Anterior cingulate cortex (tissue), 58 donors: Measurements from ENCODE around the gene ZBTB21.
"Not testable (repeated sequence)": the region's sequence is repeated elsewhere in the genome, so short reads cannot be mapped to it uniquely, and the experiment has no call there.

Experiments
- DNase-seq, 58 donors: peaks; one replicate each; lab custom pipeline; 2025; lab: John Stamatoyannopoulos, UW

The ZBTB21 gene

DNA sequence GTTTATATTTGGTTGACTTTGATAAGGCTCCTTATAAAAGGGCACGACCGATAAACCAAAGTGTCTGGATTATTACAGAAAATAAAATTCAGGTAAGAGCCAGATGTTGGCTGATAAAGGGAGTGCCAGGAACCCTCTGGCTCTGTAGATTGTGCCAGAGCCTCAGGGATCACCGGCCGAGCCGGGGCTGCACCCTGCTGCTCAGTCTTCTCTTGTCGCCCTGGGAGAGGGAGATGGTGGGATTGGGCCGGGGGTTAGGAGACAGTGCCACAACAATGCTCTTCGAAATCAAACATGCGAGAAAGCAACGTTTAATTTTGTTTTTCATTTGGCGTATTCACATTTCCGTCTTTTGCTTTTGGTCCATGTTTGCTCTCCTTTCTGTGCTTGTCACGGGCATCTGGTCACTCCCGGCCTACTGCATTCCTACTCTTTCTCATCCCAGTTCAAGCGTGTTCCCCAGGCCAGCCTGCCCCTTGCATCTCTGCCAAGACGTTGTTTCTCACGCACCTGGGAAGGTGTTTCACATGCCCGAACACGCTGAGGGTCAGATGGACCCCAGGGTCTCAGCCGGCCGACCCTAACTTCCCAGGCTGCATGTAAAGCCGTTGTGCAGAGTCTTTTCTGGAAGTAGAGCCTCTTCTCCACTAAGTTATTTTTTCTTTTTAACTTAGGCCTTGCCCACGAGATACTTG is 37.5 kb downstream of the ZBTB21 start:
- DNase-seq = no peak

DNA sequence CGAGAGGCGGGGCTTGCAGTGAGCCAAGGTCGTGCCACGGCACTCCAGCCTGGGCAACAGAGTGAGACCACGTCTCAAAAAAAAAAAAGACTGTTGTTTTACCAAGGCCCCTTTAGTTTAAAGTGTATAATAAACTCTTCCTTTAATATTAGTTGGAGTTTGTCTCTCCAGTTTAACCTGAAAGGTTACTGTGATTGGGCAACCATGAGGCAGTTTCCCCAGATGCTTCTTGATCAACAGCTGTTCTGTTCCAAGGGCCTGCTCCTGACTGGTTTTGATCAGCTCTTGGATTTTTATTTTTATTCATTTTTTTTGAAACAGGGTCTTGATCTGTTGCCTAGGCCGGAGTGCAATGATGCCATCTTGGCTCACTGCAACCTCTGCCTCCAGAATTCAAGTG is 38.3 kb downstream of the ZBTB21 start:
- DNase-seq = no peak

DNA sequence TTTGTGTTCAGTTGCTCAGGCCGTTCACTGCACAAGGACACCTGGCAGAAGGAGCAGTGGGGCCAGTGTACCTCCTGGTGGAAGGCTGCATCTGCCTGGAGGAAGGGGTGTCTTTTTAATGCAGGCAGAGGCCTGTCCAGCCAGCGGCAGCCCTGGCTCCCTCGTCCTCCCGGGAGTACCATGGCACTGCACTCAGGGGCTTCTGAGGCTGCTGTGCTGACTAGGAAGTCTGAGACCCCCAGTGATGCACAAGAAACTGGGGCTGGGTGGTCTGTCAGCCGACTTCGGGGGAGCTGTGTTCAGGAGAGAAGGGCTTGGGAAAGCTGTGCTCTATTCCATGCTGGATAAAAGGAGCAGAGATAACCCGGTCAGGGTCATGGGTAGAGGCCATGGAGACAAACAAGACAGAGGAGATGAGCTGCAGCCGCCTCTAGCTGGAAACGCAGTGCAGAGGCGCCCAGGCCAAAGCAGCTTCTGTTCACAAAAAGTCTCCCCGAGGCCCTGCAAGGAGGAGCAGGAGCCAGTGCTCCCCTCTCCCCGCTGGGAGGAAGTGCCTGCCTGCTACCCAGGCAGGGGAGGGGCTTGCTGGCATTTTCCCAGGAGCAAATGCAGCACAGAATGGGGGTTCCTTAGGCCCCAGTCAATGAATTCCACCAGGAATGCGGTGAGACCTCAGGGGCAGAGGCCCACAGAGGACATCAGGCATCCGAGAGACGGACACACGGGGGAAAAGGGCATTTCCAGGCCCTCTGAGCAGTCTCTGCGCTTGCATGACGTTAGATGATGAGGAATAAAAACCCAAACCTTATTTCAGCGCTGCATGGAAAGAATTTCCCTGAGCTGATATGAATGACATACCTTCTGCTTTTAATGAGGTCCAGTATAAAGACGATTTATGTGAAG is 39.2 kb downstream of the ZBTB21 start:
- no peak for DNase-seq

DNA sequence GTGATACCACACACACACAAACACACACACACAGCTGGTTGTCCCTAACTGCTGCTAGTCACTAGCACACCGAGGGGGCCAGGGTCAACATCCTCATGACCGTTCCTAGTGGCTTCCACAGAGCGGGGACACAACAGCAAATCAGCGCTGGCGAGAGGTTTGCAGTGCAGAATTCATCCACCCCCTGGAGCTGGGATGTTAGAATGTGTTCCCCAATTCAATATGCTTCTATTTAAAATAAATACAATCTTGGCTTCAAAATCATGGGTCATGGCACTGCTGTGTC is 40.1 kb downstream of the ZBTB21 start:
- no peak for DNase-seq

DNA sequence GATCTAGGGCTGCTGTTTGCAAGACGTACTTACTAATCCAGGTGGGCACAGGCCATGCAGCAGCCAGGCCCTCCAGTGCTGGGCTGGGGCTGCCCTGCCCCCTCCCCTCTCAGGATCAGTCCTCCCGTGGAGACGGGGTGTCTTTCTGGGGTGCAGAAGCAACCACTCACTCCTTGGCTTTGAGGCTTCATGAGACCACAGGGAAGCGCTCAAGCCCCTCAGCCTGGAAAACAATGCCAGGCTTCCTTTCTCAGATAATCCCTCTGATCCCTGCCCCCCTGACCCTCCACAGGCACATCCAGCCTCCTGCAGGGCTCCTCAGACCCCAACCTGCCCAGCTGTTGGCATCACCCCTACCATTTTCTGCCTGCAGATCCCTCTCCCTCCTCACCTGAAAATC is 42.5 kb downstream of the ZBTB21 start:
- no peak for DNase-seq

DNA sequence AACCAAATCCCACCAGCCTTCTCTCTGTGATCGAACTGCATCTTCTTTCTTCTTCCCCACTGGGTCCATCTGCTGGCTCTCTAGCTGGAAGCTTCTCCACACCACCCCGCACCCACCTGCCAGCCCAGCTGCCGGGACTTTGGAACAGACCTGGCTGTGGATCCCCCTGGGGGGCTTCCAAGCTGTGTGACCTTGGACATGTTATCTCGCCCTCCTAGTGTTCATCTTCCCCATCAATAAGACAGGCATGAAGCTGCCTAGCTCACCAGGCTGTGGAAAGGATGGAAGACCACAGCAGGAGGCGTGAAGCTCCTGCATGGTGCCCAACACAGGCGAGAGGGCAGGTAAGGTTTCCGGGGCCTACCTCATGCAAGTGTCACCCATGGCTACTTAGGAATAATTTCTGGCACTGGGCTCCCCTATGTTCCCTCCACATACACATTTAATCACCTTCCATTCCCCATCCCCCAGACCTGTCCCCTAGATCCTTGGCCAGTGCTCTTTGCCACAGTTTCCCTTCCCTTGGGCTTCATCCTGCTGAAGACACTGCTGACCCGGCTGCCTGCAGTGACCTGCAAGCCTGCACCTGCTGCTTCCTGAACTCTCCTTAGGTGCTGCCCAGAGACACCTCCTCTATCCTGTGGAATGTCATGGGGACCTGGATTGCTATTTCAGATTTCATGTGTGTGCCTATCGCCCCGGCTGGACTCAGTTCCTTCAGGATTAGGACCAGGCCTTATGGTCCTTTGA is 43.1 kb downstream of the ZBTB21 start:
- no peak for DNase-seq

DNA sequence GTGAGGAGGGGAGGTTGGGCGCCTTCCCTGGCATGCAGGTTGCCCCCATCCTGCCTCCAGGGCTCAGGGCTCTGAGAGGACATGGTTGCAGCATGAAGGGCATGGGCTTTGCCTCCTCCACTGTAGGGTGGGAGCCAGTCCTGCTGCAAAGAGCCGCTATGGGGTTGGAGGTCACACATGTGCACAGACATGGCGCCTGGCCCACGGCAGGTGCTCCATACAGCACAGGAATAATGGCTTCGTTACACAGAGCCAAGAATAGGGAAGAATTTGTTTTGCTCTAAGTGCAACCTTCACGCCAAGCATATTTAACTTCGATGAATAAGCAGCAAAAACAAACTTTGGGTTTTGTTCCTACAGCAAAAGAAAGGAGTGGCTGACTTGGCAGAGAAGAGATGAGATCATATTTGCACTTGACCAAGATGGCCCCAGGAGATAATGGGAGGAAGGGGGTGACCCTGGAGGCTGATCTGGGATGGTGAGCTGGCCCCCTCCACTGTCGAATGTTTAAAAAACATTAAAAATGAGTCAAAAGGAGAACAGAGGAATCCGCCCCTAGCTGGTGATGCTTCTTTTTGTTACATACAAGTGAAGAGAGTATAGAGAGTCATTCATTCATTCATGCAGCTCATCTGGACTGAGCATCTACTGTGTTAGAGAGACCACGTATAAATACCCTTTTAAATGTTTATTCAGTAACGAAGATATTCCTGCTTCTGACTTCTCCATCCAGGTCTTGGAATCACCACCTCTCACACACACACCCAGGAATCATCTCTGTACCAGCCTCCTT is 43.9 kb downstream of the ZBTB21 start:
- no peak for DNase-seq

DNA sequence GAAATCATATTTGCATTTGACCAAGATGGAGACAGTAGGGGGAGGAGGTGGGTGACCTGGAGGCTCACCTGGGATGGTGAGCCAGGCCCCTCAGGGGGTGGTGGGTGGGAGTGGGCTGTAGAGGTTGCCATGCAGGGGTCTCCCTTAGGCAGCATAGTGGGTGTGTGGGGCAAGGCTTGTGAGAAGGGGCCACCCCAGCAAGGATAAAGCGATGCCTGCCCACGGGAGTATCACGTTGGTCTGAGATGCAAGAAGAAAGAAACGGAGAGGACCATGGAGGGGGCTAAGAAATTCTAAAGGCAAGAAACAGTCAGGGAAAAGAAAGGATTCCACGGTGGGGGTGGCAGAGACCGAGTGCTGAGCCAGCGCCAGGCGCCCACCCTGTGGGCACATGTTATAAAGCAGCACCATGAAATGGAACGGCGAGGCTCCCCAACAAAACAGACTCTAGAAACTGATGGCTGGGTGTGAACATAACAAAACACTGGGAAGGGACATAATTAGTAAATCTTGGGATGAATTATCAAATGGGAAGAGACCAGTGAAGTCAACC is 44.6 kb downstream of the ZBTB21 start:
- DNase-seq = no peak

DNA sequence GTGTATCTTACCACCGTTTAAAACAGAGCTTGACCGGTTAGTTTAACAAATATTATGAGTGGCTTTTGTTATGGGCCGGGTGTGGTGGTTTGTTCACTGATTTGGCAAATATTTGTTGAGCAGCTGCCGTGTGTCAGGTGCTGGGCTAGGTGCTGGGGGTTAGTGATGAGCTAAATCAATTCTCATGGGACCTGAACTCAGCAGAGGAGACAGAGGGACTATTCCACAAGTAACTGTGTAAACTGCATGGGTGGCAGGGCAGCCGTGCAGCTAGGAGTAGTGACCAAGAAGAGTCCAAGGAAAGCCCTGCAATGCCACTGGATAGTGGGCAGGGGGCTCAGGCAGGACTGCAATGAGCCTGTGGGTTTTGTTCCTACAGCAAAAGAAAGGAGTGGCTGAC is 45.1 kb downstream of the ZBTB21 start:
- no peak for DNase-seq

DNA sequence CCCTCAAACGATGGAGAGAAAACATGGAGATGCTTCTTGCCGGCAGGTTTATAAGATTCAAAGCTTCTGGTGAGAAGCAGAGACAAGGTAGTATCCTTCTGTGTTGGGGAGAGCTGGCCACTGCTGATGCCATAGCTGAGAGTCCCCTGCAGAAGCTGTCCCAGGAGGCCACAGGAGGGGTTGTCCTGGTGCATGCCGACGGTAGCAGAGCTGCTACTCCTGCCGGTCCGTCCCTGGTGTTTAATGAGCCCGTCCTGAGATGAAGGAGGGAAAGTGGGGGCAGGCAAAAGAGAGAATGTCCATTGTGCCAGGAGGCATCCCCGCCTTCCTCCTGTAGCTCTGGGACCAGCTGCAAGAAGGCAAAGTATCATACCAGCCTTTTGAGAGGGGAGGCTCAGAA is 46.0 kb downstream of the ZBTB21 start:
- no peak for DNase-seq

DNA sequence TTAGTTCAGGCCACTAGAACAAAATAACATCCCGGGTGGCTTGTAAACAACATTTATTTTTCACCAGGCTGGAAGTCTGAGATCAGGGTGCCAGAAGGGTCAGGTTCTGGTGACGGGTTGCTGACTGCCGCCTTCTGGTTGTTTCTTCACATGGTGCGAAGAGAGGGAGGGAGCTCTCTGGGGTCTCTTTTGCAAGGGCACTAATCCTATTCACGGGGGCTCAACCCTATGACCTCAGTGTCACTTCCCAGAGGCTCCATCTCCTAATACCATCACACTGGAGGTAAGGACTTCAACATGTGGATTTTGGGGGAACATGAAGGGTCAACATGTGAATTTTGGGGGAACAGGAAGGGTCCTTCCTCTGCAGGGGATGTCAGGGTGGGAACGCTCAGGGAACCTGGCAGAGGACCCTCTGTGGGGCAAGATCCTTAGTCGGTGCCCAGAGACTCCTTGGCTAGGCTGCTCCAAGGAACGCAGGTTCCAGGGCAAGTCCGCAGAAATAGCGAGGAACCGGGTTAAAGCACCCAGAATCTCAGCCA is 47.7 kb downstream of the ZBTB21 start:
- DNase-seq = no peak

DNA sequence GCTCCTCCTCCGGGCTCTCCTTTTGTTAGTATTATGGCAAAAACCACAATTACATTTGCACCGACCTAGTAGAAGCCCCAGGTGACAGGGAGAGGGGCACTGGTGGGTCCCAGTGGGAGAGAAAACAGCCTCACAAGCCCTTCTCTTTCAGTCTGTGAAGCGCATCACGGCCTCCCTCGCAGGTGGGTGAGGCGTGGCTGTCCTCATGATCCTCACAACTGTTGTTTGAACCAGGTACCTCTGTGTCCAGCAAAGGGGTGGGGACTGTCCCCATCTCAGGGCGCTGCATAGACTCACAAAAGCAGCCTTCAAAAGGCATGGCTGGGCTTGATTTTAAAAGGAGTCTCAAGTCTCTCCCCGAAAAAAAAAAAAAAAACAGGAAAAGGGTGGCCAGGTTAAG is 48.4 kb downstream of the ZBTB21 start:
- DNase-seq = no peak

DNA sequence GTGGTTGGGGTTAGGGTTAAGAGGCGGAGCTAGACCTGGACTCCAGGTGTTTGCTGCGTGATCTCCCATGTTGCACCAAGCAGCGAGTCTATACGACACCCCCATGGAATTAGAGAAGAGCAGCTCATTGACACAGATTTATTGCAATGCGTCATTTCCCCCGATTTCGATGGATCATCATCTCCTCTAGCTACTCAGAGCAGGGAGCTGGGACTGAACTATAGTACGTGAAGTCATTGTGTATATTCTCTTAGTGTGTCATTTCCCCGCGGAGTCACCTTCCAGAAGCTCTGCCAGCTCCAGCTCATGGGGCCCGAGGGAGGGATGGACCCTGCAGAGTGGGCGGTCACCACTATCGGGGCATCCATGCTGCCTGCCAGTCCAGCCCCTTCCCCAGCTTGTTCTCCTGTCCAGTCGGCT is 48.9 kb downstream of the ZBTB21 start:
- DNase-seq = no peak

DNA sequence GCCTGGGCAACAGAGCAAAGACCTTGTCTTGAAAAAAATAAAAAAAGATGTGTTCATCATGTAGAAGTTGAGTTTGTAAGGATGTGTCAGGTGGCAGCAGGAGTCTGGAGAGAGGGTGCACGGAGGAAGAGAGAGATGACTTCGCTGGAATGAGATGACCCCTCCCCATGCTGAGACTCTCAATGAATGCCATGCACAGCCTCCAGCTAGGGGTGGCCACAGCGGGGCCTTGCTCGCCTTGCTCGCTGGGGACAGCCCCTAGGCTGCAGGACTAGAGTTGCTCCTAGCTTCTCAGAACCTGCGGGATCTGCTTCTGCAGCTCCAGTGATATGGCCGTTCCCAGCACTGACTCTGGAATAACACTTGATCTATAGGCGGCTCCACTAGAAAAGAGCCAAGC is 49.8 kb downstream of the ZBTB21 start:
- no peak for DNase-seq

DNA sequence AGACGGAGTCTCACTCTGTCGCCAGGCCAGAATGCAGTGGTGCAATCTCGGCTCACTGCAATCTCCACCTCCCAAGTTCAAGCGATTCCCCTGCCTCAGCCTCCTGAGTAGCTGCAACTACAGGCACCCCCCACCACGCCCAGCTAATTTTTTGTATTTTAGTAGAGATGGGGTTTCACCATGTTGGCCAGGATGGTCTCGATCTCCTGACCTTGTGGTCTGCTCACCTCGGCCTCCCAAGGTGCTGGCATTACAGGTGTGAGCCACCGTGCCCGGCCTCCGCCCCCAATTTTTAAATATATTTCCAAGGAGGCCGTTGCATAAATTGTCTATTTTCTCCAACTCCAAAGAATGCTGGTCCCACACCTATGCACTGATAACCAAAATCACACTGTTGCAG is 50.5 kb downstream of the ZBTB21 start:
- DNase-seq = not testable (repeated sequence)

DNA sequence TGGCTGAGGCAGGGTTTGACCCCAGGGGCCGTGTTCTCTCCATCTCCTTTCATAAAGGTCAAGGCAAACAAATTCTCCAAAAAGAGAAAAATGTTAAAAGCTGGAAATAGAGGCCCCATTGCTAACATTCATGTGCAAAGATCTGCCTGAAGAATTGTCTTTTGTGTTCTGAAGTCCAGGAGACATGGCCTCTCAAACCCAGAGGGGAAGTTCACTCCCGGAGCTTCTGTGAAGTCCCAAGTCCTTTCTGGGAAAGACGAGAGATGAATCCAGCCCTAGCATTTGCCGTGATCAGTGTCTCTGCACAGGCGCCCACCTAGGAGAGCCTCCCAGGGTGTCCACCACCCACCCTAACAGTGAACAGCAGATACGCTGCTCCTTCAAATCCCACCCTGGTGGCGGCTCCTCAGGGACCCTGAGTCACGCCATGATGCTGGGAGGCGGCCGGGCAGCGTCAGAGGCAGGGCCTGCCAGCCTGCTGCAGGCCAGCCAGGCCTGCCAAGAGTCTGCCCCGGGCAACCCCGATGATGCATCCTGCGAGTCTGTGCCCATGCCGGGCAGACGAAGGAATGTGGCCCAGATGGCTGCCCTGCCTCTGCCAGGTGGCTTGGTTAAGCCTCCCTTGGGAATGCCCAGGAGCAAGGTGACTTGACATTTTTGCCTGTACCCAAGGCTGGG is 51.1 kb downstream of the ZBTB21 start:
- peak in 18 of 58 donors; percentile 8 to 65 (median 40) for DNase-seq

DNA sequence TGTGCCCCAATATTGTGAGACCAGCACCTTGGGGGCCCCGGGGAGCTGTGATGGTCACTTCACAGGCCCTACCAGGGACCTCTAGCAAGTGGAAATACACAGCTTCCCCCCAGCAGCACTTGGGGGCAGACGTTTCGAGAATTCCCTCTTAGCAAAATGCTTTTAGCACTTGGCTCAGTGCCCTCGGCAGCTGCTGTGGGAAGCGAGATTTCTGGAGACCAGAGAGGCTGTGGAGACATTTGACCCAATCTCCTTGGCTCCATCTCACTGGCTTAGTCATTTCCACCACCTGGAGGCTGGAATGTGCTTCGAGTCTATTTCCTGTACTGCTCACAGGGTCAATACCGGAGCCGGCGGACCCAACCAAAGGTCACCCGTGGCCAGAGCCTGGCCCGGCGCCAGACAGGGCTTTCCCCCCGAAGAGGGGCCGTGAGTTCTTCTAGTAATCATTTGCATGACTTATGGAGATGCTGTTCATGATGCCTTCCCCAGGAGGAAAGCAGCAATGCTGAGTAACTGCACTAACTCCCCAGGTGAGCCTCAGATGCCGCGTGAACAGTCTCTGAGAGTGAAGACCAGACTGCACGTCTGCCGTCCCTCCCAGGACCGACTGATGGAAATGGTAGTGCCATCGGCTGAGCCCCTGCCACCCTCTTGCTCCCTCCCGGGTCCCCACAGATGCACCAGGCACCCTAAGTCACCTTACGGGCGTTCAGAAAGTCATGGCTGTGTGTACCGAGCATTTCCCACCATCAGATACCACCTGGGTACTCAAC is 52.0 kb downstream of the ZBTB21 start:
- peak in 17 of 58 donors; percentile 8 to 51 (median 28) for DNase-seq

DNA sequence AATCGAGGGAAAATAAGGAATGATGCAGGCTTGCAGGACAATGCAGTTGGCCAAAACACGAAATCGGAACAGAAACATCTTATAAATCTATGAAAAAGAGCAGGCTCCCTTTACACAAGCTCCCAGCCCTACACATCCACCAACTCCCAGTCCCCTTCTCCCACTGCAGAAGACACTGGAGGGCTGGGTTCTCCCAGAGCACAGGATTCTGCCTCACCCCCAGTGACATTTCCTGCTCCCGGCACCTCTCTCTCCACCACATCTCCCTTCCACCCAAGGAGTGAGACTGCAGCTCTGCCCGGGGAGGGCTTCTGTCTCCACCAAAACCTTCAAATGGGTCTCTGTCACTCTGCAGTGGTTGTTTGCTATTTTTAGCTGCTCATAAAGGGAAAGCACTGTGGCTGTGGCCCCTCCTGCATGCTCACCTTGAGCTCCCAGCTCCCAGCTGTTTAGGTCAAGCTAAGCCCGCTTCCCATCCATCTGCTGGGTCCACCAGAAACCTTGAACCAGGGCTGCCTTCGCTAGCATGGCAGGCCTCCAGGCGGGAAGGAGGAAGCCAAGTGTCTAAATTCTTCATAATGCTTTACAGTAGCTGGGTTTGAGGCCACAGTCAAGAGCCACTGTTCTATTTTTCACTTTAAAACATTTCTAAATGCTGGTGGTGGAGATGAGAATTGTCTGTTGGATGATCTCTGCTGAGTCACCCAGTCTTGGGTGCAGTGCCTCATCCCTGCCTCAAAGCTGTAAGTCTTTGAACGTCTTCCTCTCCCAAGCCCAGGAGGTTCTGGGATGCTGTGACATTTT is 53.0 kb downstream of the ZBTB21 start:
- DNase-seq = peak in 2 of 58 donors; percentile 14 to 18
